Measurements from ENCODE around the gene ZXDC.

DNA sequence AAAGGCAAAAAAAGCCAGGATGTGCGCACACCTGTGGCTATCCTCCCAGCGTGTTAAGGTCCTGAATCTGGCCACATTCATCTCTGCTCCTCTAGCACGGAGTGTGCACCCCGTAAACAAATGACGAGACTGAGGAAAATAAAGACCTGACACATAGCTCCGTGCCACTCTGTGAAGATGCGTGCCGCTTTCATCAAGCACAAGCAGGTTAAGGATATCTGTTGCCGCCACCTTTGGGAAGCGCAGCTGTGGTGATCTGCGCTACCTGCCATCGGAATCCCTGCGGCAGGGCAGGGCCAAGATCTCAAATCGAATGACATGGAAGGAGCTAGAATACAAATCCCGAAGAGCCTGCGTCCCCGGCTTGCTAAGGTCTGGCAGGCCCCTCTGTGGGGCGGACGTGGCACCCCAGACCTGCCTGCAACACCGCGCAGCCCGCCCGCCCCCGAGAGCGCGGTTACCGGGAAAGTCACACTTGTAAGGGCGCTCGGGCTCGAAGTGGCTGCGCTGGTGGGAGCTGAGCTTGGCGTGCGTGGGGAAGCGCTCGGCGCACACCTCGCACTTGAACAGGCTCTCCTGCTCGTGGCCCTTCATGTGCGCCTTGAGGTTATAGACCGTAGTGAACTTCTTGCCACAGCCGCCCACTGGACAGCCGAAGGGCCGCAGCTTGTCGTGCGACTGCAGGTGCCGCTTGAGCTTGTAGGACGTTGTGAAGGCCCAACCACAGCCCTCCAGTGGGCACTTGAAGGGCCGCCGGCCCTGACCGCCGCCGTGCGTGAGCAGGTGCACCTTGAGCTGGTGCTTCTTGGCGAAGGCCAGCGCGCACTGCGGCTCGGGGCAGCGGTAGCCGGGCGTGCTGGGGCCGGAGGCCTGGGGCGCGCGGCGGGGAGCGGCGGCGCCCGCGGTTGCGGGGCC lies 936 bp downstream of the ZXDC start:
- TF ChIP-seq, protein P1, sequence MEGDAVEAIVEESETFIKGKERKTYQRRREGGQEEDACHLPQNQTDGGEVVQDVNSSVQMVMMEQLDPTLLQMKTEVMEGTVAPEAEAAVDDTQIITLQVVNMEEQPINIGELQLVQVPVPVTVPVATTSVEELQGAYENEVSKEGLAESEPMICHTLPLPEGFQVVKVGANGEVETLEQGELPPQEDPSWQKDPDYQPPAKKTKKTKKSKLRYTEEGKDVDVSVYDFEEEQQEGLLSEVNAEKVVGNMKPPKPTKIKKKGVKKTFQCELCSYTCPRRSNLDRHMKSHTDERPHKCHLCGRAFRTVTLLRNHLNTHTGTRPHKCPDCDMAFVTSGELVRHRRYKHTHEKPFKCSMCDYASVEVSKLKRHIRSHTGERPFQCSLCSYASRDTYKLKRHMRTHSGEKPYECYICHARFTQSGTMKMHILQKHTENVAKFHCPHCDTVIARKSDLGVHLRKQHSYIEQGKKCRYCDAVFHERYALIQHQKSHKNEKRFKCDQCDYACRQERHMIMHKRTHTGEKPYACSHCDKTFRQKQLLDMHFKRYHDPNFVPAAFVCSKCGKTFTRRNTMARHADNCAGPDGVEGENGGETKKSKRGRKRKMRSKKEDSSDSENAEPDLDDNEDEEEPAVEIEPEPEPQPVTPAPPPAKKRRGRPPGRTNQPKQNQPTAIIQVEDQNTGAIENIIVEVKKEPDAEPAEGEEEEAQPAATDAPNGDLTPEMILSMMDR (IDR thresholded peaks at IDR 0.05) = peak in 1 of 6 experiments; percentile 10
- no peak for TF ChIP-seq POLR2A (IDR thresholded peaks at IDR 0.05)

Data from esophagus squamous epithelium (tissue), 4 donors.